Amniotic stem cell (primary cell): ENCODE results near the gene LMAN1L.

Source experiments
- DNase-seq: peaks from one replicate; lab custom pipeline; 2025; lab: John Stamatoyannopoulos, UW

Gene LMAN1L

GRCh38 chr15:74838137-74838516 is 25.5 kb downstream of the LMAN1L start:
- DNase-seq, result no peak

- DNase-seq, result no peak
These were observed 26.3 kb downstream of the LMAN1L start for GRCh38 chr15:74838746-74839525.

GRCh38 chr15:74839526-74840395 is 27.1 kb downstream of the LMAN1L start:
- DNase-seq, result no peak

GRCh38 chr15:74840851-74841775 is 28.5 kb downstream of the LMAN1L start:
- no peak for DNase-seq

GRCh38 chr15:74841891-74842373 is 29.3 kb downstream of the LMAN1L start:
- DNase-seq, result no peak

- DNase-seq, result peak; percentile 77
These were observed 30.2 kb downstream of the LMAN1L start, which contains the start of gene ULK3 for GRCh38 chr15:74842581-74843444. TSS of gene ULK3 (minus strand) at chr15:74843156. CDS start at chr15:74843105, 51 bp downstream.

- no peak for DNase-seq
These were observed 30.8 kb downstream of the LMAN1L start for GRCh38 chr15:74843445-74843828.

GRCh38 chr15:74843891-74844299 is 31.3 kb downstream of the LMAN1L start:
- DNase-seq, result no peak

GRCh38 chr15:74844319-74845207 is 31.9 kb downstream of the LMAN1L start:
- no peak for DNase-seq

GRCh38 chr15:74845208-74845568 is 32.6 kb downstream of the LMAN1L start:
- DNase-seq, result no peak

- no peak for DNase-seq
These were observed 32.9 kb downstream of the LMAN1L start for GRCh38 chr15:74845581-74845980.

GRCh38 chr15:74847432-74847831 is 34.8 kb downstream of the LMAN1L start:
- DNase-seq, result no peak

GRCh38 chr15:74850393-74850792 is 37.8 kb downstream of the LMAN1L start:
- no peak for DNase-seq

- no peak for DNase-seq
These were observed 39.3 kb downstream of the LMAN1L start for GRCh38 chr15:74851960-74852359.

- DNase-seq, result no peak
These were observed 41.9 kb downstream of the LMAN1L start for GRCh38 chr15:74854453-74855022.

- DNase-seq, result no peak
These were observed 43.2 kb downstream of the LMAN1L start for GRCh38 chr15:74855857-74856256.

GRCh38 chr15:74856537-74856936 is 43.9 kb downstream of the LMAN1L start:
- DNase-seq, result no peak

- DNase-seq, result no peak
These were observed 44.5 kb downstream of the LMAN1L start for GRCh38 chr15:74857082-74857655.
